OCI-LY7 (cell line): ENCODE measurements around the gene PRSS1.

ENCODE experiments used
- CTCF ChIP-seq: fragments of 200-600 bp; sonication (generic); conservative IDR thresholded peaks from 2 replicates; pipeline ENCODE4 v1.5.1; 2014; ENCODE audit warnings: mild to moderate bottlenecking, antibody characterized with exemption, low read length, moderate library complexity, mixed read lengths
- EZH2phosphoT487 ChIP-seq: fragments of 200-600 bp; sonication (generic); IDR thresholded peaks from 2 replicates; pipeline ENCODE4 v1.6.1; 2018; ENCODE audit warnings: low read depth, borderline replicate concordance, mild to moderate bottlenecking, mixed run types, antibody characterized with exemption, low read length, moderate library complexity, mixed read lengths

GRCh38 chr7:142800699-142801260, 51.5 kb downstream of the PRSS1 start:
- TF ChIP-seq CTCF (no peak), EZH2phosphoT487 (no peak)
